Neural crest cell (in vitro differentiated cells): Measurements from ENCODE around the gene RPP21. TPM values are rescaled to one million over a fixed set of nuclear protein-coding genes. Genes with fewer than 3 reads are reported as not detected.

Source experiments
- DNase-seq: peaks from one replicate; pipeline ENCODE4 v3.0.0; 2021; ENCODE audit warnings: low read depth, mixed read lengths, low spot score
- H3K27ac Mint-ChIP-seq: one replicate; pipeline ENCODE4 v1.8.0; 2021; ENCODE audit warnings: mild to moderate bottlenecking, mixed read lengths; ENCODE audit not compliant: unreplicated experiment
- H3K27me3 Mint-ChIP-seq: 2 replicates; pipeline ENCODE4 v1.8.0; 2021; ENCODE audit warnings: low read depth, mild to moderate bottlenecking, mixed read lengths
- H3K36me3 Mint-ChIP-seq: 2 replicates; pipeline ENCODE4 v1.8.0; 2021; ENCODE audit warnings: low read depth, mild to moderate bottlenecking, mixed read lengths
- H3K4me1 Mint-ChIP-seq: 2 replicates; pipeline ENCODE4 v1.8.0; 2021; ENCODE audit warnings: mixed read lengths
- H3K4me3 Mint-ChIP-seq: one replicate; pipeline ENCODE4 v1.8.0; 2021; ENCODE audit warnings: mild to moderate bottlenecking, mixed read lengths
- H3K9me3 Mint-ChIP-seq: 2 replicates; pipeline ENCODE4 v1.8.0; 2021; ENCODE audit warnings: mixed read lengths
- total RNA-seq: library from RNA; stranded (reverse); gene quantifications from 2 replicates; pipeline ENCODE4 v1.2.1, GENCODE V29; 2021
- TF ChIP-seq, protein P1 (sequence below): fragments of 200-600 bp; sonication (generic); conservative IDR thresholded peaks from 2 replicates; pipeline ENCODE4 v1.5.0; 2021; ENCODE audit warnings: antibody characterized with exemption, mild to moderate bottlenecking

RPP21 gene
- total RNA-seq, 1 donor from 2014 or later = 64.8 TPM

DNA sequence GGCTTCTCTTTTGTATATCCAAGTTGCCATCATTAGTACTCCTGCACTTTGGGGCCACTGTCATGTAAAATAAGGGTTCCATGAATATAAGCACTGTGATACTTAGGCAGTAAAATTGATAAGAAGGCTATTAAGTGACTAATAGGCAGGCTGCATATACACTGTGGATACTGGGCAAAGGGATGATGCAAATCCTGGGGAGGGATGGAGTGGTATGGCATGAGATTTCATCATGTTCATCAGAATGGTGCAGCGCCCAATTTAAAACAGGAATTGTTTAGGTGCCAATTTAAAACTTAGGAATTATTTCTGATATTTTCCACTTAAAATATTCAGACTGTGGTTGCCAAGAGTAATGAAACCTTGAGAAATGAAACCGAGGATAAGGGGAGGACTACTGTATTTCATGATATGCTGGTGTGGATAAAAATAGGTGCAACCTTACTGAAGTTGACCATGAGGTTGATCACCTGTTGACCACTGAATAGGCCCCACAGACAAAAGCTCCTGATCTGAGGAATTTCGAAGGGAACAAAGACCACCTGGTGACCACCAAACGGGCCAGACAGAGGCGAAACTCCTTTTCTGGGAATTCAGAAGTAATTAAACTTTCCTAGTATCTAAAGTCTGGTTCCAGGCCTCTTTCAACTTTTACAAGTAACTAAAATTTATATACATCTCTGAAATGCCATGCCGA lies 23.1 kb upstream of the RPP21 start:
- Mint-ChIP-seq H3K36me3 (peaks cover 3% of the 10 kb centered on the region), H3K9me3 (no peaks in the 10 kb centered on the region), H3K27me3 (no peaks in the 10 kb centered on the region), H3K4me3 (peak overlapping the region; percentile 62), H3K27ac (no peak overlapping the region), H3K4me1 (peaks cover 48% of the 10 kb centered on the region)
- no peak for DNase-seq
- TF ChIP-seq, protein P1, sequence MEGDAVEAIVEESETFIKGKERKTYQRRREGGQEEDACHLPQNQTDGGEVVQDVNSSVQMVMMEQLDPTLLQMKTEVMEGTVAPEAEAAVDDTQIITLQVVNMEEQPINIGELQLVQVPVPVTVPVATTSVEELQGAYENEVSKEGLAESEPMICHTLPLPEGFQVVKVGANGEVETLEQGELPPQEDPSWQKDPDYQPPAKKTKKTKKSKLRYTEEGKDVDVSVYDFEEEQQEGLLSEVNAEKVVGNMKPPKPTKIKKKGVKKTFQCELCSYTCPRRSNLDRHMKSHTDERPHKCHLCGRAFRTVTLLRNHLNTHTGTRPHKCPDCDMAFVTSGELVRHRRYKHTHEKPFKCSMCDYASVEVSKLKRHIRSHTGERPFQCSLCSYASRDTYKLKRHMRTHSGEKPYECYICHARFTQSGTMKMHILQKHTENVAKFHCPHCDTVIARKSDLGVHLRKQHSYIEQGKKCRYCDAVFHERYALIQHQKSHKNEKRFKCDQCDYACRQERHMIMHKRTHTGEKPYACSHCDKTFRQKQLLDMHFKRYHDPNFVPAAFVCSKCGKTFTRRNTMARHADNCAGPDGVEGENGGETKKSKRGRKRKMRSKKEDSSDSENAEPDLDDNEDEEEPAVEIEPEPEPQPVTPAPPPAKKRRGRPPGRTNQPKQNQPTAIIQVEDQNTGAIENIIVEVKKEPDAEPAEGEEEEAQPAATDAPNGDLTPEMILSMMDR = no peak

DNA sequence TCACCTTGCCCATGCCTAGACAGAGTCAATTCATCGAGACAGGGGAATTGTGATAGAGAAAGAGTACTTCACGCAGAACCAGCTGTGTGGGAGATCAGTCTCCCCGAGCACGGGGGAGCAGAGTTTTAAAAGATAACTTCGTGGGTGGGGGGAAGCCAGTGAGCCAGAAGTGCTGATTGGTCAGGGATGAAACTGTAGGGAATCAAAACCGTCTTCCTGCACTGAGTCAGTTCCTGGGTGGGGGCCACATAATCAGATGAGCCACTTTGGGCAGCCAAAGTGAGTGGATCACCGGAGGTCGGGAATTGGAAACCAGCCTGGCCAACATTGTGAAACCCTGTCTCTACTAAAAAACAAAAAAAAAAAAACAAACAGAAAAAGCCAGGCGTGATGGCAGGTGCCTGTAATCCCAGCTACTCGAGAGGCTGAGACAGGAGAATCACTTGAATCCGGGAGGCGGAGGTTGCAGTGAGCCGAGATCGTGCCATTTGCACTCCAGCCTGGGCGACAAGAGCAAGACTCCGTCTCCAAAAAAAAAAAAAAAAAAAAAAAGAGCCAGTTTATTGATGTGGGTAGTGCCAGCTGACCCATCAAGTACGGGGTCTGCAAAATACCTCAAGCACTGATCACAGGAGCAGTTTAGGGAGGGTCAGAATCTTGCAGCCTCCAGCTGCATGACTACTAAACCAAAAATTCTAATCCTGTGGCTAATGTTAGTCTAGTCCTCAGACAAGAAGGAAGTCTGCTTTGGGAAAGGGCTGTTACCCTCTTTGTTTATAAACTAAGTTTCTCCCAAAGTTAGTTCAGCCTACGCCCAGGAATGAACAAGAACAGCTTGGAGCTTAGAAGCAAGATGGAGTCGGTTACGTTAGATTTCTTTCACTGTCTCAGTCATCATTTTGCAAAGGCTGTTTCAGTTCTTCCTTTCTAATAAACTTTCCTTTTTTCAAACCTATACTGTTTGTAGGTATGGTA lies 22.1 kb upstream of the RPP21 start:
- H3K4me3 Mint-ChIP-seq = peak overlapping the region; percentile 69
- TF ChIP-seq, protein P1 = no peak
- H3K4me1 Mint-ChIP-seq = peaks cover 56% of the 10 kb centered on the region
- H3K27me3 Mint-ChIP-seq = no peaks in the 10 kb centered on the region
- no peaks in the 10 kb centered on the region for H3K9me3 Mint-ChIP-seq
- DNase-seq = no peak
- H3K36me3 Mint-ChIP-seq = peaks cover 3% of the 10 kb centered on the region
- no peak overlapping the region for H3K27ac Mint-ChIP-seq

DNA sequence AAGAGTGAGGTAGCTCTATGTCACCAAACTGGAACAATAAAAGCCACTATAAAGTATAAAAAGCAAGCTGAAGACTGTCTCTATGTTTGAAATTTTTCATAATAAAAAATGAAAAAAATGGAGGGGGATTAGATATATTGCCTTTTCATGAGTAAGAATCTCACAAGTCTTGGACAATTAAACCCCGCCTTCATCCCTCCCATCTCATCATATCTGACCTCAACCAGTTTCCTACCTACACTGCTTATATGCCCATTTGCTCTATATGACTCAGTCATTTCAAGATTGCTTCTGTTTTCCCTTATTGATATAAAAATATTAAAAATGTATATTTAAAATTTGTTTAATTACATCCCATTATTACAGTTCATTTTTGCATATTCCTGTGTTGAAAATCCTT lies 21.1 kb upstream of the RPP21 start:
- Mint-ChIP-seq H3K27ac (no peak overlapping the region), H3K4me3 (peak overlapping the region; percentile 69), H3K27me3 (no peaks in the 10 kb centered on the region), H3K4me1 (peaks cover 58% of the 10 kb centered on the region), H3K36me3 (peaks cover 3% of the 10 kb centered on the region), H3K9me3 (no peaks in the 10 kb centered on the region)
- TF ChIP-seq, protein P1 = no peak
- DNase-seq = no peak

DNA sequence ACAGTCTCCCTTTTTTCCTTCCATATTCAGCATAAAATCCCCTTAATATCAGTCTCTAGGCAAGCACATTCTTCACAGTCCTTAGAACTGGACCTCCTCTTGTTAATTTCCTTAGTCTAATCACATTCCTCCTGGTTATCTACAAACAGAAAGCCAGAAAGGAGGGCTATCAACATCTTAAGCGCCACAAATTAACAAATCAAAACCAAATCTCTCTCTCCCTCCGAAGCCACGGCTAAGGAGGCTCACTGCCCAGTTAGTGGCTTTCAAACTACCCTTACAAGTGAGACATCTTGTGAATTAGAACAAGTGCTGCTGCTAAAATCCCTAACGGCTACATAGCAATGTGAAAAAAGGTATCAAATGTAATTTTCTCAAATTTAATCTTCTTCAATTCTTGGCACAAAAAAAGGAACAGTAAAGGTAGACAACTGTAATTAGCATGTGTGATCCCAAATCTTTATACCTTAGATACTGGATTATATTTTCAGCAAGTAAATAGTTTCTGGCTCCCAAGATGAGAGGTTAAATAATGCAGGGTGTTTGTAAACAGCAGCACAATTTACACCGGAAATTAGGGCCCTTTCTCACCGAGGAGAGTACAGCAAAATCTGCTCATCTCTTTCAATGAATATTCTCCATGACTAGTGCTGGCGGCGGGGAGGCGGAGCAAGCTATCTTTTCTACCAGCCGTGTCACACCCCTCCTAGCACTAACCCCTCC lies 19.6 kb upstream of the RPP21 start:
- Mint-ChIP-seq H3K36me3 (peaks cover 3% of the 10 kb centered on the region), H3K4me1 (peaks cover 52% of the 10 kb centered on the region), H3K9me3 (no peaks in the 10 kb centered on the region), H3K4me3 (peak overlapping the region; percentile 97), H3K27me3 (no peaks in the 10 kb centered on the region), H3K27ac (peak overlapping the region; percentile 99)
- peak; percentile 13 for DNase-seq
- TF ChIP-seq, protein P1 = no peak

DNA sequence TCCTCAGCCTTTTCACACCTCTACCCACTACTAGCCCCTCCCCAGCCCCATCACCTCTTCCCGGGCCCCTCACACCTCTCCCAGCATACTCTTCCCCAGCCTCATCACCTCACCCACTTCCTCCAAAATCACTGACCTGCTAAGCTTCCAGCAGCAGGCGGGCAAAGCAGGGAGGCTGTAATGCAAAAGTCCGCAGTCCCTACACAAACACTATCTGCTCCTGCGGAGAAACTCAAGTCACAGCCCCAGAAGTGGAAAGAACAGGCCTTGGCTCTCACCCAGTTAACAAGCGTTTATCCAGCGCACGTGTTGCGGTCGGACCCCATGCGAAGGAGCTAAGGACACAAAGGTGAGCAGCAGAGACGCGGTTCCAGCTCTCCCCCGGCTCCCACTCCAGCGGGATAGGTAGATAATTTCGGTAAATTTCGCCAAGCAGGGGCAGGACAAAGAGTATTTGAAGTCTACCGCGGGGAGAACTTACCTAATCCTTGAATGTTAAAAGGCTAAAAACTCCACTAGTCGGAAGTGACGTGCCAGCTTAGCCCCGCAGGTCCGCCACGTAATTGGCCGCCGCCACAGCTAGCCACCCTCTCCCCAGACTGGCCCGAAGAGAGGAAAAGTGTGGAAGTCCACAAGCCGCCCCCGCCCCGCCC lies 19.0 kb upstream of the RPP21 start:
- peaks cover 3% of the 10 kb centered on the region for H3K36me3 Mint-ChIP-seq
- peak overlapping the region; percentile 99 for H3K27ac Mint-ChIP-seq
- peaks cover 48% of the 10 kb centered on the region for H3K4me1 Mint-ChIP-seq
- TF ChIP-seq, protein P1 = no peak
- H3K27me3 Mint-ChIP-seq = no peaks in the 10 kb centered on the region
- H3K9me3 Mint-ChIP-seq = no peaks in the 10 kb centered on the region
- peak overlapping the region; percentile 97 for H3K4me3 Mint-ChIP-seq
- no peak for DNase-seq
